Astrocyte (in vitro differentiated cells and primary cell): ENCODE measurements around the gene HABP4. TPM values are rescaled to one million over a fixed set of nuclear protein-coding genes. Genes with fewer than 3 reads are reported as not detected.

Source experiments
- DNase-seq: peaks from one replicate; pipeline ENCODE4 v3.0.0-alpha.2; 2010; ENCODE audit warnings: low read depth
- FAIRE-seq: peaks from 2 replicates; lab custom pipeline; 2011; peaks lifted over from hg19 to GRCh38; lab: Jason Lieb, UNC
- H2AFZ ChIP-seq: 2 replicates; pipeline ENCODE4 v1.6.0; 2012; ENCODE audit warnings: low read depth, low read length, inconsistent platforms
- H3K27ac ChIP-seq: 2 replicates; pipeline ENCODE4 v1.5.1; 2011; ENCODE audit warnings: low read depth, low read length, inconsistent platforms
- H3K27me3 ChIP-seq: 2 replicates; pipeline ENCODE4 v1.6.0; 2011; ENCODE audit warnings: low read length, inconsistent platforms; ENCODE audit not compliant: insufficient read depth
- H3K36me3 ChIP-seq: 2 replicates; pipeline ENCODE4 v1.5.1; 2011; ENCODE audit warnings: low read length, inconsistent platforms; ENCODE audit not compliant: insufficient read depth
- H3K4me1 ChIP-seq: 2 replicates; pipeline ENCODE4 v1.5.1; 2011; ENCODE audit warnings: low read length, inconsistent platforms; ENCODE audit not compliant: insufficient read depth
- H3K4me2 ChIP-seq: 2 replicates; pipeline ENCODE4 v1.6.0; 2012; ENCODE audit warnings: low read length, inconsistent platforms
- H3K4me3 ChIP-seq: 2 replicates; pipeline ENCODE4 v1.5.1; 2011; ENCODE audit warnings: low read depth, mild to moderate bottlenecking, low read length, inconsistent platforms; ENCODE audit not compliant: insufficient read depth
- H3K79me2 ChIP-seq: 2 replicates; pipeline ENCODE4 v1.6.0; 2012; ENCODE audit warnings: mild to moderate bottlenecking, low read length, inconsistent platforms; ENCODE audit not compliant: insufficient read depth
- H3K9ac ChIP-seq: 2 replicates; pipeline ENCODE4 v1.6.0; 2012; ENCODE audit warnings: mild to moderate bottlenecking, low read length, inconsistent platforms
- H3K9me3 ChIP-seq: 2 replicates; pipeline ENCODE4 v1.5.1; 2012; ENCODE audit warnings: low read depth, mild to moderate bottlenecking, low read length, inconsistent platforms; ENCODE audit not compliant: insufficient read depth
- H4K20me1 ChIP-seq: 2 replicates; pipeline ENCODE4 v1.6.0; 2012; ENCODE audit warnings: low read length, inconsistent platforms; ENCODE audit not compliant: insufficient read depth
- H3K27ac Mint-ChIP-seq: one replicate; pipeline ENCODE4 v1.8.0; 2021; ENCODE audit warnings: mild to moderate bottlenecking, mixed read lengths; ENCODE audit not compliant: unreplicated experiment
- H3K27me3 Mint-ChIP-seq: one replicate; pipeline ENCODE4 v1.8.0; 2021; ENCODE audit warnings: low read depth, mixed read lengths; ENCODE audit not compliant: unreplicated experiment
- H3K36me3 Mint-ChIP-seq: one replicate; pipeline ENCODE4 v1.8.0; 2021; ENCODE audit warnings: low read depth, mixed read lengths; ENCODE audit not compliant: unreplicated experiment
- H3K4me1 Mint-ChIP-seq: one replicate; pipeline ENCODE4 v1.8.0; 2021; ENCODE audit warnings: low read depth, mixed read lengths; ENCODE audit not compliant: unreplicated experiment
- H3K4me3 Mint-ChIP-seq: one replicate; pipeline ENCODE4 v1.8.0; 2021; ENCODE audit warnings: mild to moderate bottlenecking, moderate library complexity, mixed read lengths; ENCODE audit not compliant: unreplicated experiment
- H3K9me3 Mint-ChIP-seq: one replicate; pipeline ENCODE4 v1.8.0; 2021; ENCODE audit warnings: mild to moderate bottlenecking, mixed read lengths; ENCODE audit not compliant: unreplicated experiment
- CTCF ChIP-seq: IDR thresholded peaks from 2 replicates; pipeline ENCODE4 v1.5.1; 2011; ENCODE audit warnings: low read depth, mild to moderate bottlenecking, inconsistent platforms, low read length, moderate library complexity; ENCODE audit not compliant: insufficient read depth
- EZH2 ChIP-seq: IDR thresholded peaks from 2 replicates; pipeline ENCODE4 v1.6.1; 2012; ENCODE audit warnings: mild to moderate bottlenecking, low read length, inconsistent platforms; ENCODE audit not compliant: insufficient read depth
- total RNA-seq: library from RNA; stranded (reverse); gene quantifications from 2 replicates; pipeline ENCODE4 v1.2.1, GENCODE V29; 2021

HABP4 gene
- total RNA-seq, 1 donor from 2014 or later, result 20.1 TPM

GRCh38 chr9:96425500-96426169, 24.3 kb upstream of the HABP4 start:
- TF ChIP-seq EZH2 (no peak), CTCF (no peak)
- Histone ChIP-seq H3K36me3 (no peaks in the 10 kb centered on the region), H3K9ac (no peak overlapping the region), H2AFZ (no peak overlapping the region), H3K79me2 (no peaks in the 10 kb centered on the region), H3K4me1 (peaks cover 8% of the 10 kb centered on the region), H3K27ac (no peak overlapping the region), H3K9me3 (no peaks in the 10 kb centered on the region), H3K4me3 (no peak overlapping the region), H3K27me3 (no peaks in the 10 kb centered on the region), H4K20me1 (no peaks in the 10 kb centered on the region), H3K4me2 (no peak overlapping the region)
- peaks cover 2% of the 10 kb centered on the region for H3K9me3 Mint-ChIP-seq
- no peaks in the 10 kb centered on the region for H3K27me3 Mint-ChIP-seq
- no peak overlapping the region for H3K4me3 Mint-ChIP-seq
- FAIRE-seq, result no peak
- H3K36me3 Mint-ChIP-seq, result no peaks in the 10 kb centered on the region
- DNase-seq, result no peak
- peaks cover 7% of the 10 kb centered on the region for H3K4me1 Mint-ChIP-seq
- H3K27ac Mint-ChIP-seq, result no peak overlapping the region

GRCh38 chr9:96429732-96430131, 20.2 kb upstream of the HABP4 start:
- Histone ChIP-seq H3K36me3 (no peaks in the 10 kb centered on the region), H3K4me2 (no peak overlapping the region), H3K79me2 (no peaks in the 10 kb centered on the region), H3K27ac (no peak overlapping the region), H4K20me1 (no peaks in the 10 kb centered on the region), H3K9ac (no peak overlapping the region), H3K9me3 (no peaks in the 10 kb centered on the region), H3K27me3 (no peaks in the 10 kb centered on the region), H3K4me3 (no peak overlapping the region), H2AFZ (no peak overlapping the region), H3K4me1 (no peaks in the 10 kb centered on the region)
- no peaks in the 10 kb centered on the region for H3K27me3 Mint-ChIP-seq
- peaks cover 2% of the 10 kb centered on the region for H3K9me3 Mint-ChIP-seq
- no peak overlapping the region for H3K27ac Mint-ChIP-seq
- TF ChIP-seq EZH2 (no peak), CTCF (no peak)
- no peak overlapping the region for H3K4me3 Mint-ChIP-seq
- FAIRE-seq, result no peak
- H3K4me1 Mint-ChIP-seq, result no peaks in the 10 kb centered on the region
- H3K36me3 Mint-ChIP-seq, result no peaks in the 10 kb centered on the region
- DNase-seq, result no peak

GRCh38 chr9:96430377-96430776, 19.6 kb upstream of the HABP4 start:
- no peak for FAIRE-seq

More at GRCh38 chr9:96430377-96430776, 19.6 kb upstream of the HABP4 start:
- no peaks in the 10 kb centered on the region for H4K20me1 ChIP-seq
- no peak overlapping the region for H3K27ac Mint-ChIP-seq
- no peaks in the 10 kb centered on the region for H3K4me1 ChIP-seq
- no peak overlapping the region for H3K4me3 Mint-ChIP-seq
- no peak for DNase-seq
- H3K4me1 Mint-ChIP-seq, result no peaks in the 10 kb centered on the region
- H2AFZ ChIP-seq, result no peak overlapping the region
- no peaks in the 10 kb centered on the region for H3K79me2 ChIP-seq
- H3K9ac ChIP-seq, result no peak overlapping the region
- H3K36me3 ChIP-seq, result no peaks in the 10 kb centered on the region
- TF ChIP-seq EZH2 (no peak), CTCF (no peak)
- H3K27me3 Mint-ChIP-seq, result no peaks in the 10 kb centered on the region
- no peaks in the 10 kb centered on the region for H3K9me3 Mint-ChIP-seq
- no peaks in the 10 kb centered on the region for H3K27me3 ChIP-seq
- no peak overlapping the region for H3K27ac ChIP-seq
- H3K4me3 ChIP-seq, result no peak overlapping the region
- H3K36me3 Mint-ChIP-seq, result no peaks in the 10 kb centered on the region
- no peak overlapping the region for H3K4me2 ChIP-seq
- H3K9me3 ChIP-seq, result no peaks in the 10 kb centered on the region
